Stimulated activated naive CD8-positive, alpha-beta T cell treated with anti-CD3 and anti-CD28 coated beads, Interleukin-15, Interleukin-2, amounts not matched to agents 100 ng/mL and 50 ng/mL, for 24 hours (primary cell): ENCODE data around the gene KRTAP9-9.
"Not testable (repeated sequence)": the region's sequence is repeated elsewhere in the genome, so short reads cannot be mapped to it uniquely, and the experiment has no call there.

Source experiments
- H3K27ac Mint-ChIP-seq: one replicate; pipeline ENCODE4 v1.8.0; 2021; ENCODE audit warnings: mild to moderate bottlenecking, mixed read lengths
- H3K27me3 Mint-ChIP-seq: one replicate; pipeline ENCODE4 v1.8.0; 2021; ENCODE audit warnings: mixed read lengths
- H3K36me3 Mint-ChIP-seq: one replicate; pipeline ENCODE4 v1.8.0; 2021; ENCODE audit warnings: low read depth, mixed read lengths
- H3K4me1 Mint-ChIP-seq: one replicate; pipeline ENCODE4 v1.8.0; 2021; ENCODE audit warnings: low read depth, mixed read lengths
- H3K4me3 Mint-ChIP-seq: one replicate; pipeline ENCODE4 v1.8.0; 2021; ENCODE audit warnings: mild to moderate bottlenecking, mixed read lengths
- H3K9me3 Mint-ChIP-seq: one replicate; pipeline ENCODE4 v1.8.0; 2021; ENCODE audit warnings: mixed read lengths

KRTAP9-9 gene

DNA sequence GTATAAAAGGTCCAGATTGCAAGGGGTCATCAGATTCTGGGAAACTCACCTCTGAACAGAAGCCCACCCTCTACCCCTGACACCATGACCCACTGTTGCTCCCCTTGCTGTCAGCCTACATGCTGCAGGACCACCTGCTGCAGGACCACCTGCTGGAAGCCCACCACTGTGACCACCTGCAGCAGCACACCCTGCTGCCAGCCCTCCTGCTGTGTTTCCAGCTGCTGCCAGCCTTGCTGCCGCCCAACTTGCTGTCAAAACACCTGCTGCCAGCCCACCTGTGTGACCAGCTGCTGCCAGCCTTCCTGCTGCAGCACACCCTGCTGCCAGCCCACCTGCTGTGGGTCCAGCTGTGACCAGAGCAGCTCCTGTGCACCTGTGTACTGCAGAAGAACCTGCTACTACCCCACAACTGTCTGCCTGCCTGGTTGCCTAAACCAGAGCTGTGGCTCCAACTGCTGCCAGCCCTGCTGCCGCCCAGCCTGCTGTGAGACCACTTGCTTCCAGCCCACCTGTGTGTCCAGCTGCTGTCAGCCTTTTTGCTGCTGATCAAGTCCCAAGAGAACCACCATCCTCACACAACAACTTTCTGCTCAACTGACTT is 5.4 kb upstream of the KRTAP9-9 start, which contains the start of gene KRTAP9-4:
TSS of gene KRTAP9-4 (plus strand) at position 51 of the 604 bp plus-strand sequence. CDS start at position 85, 34 bp downstream.
- not testable (repeated sequence) for H3K4me3 Mint-ChIP-seq, H3K4me1 Mint-ChIP-seq, H3K9me3 Mint-ChIP-seq, H3K27ac Mint-ChIP-seq, H3K27me3 Mint-ChIP-seq, H3K36me3 Mint-ChIP-seq

- Mint-ChIP-seq H3K4me1 (no peaks in the 10 kb centered on the region), H3K27me3 (peaks cover 5% of the 10 kb centered on the region), H3K36me3 (no peaks in the 10 kb centered on the region), H3K27ac (no peak overlapping the region), H3K4me3 (no peak overlapping the region), H3K9me3 (no peaks in the 10 kb centered on the region)
These were observed 3.9 kb upstream of the KRTAP9-9 start for GRCh38 chr17:41251261-41251660.

DNA sequence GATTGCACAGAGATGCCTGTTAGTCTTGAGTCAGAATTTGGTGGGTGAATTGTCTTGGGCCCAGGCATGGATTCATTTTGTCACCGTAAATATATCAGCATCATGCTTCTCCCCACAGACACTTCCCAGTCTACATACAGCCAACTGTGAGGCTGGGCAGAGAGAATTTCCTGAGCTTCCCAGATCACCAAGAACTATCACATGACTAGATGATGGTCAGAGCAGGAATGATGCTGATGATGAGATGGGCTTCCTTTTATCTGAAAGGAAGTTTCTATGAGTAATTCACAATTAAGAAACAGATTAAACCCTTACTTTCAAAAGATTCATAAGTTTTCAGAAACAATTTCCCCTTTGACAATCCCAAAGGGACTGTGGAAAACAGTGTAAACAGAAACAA is 323 bp upstream of the KRTAP9-9 start:
- Mint-ChIP-seq H3K36me3 (no peaks in the 10 kb centered on the region), H3K27ac (no peak overlapping the region), H3K9me3 (no peaks in the 10 kb centered on the region), H3K4me1 (no peaks in the 10 kb centered on the region), H3K4me3 (no peak overlapping the region), H3K27me3 (peaks cover 9% of the 10 kb centered on the region)

- Mint-ChIP-seq H3K27ac (no peak overlapping the region), H3K4me1 (peaks cover 13% of the 10 kb centered on the region), H3K4me3 (no peak overlapping the region), H3K36me3 (no peaks in the 10 kb centered on the region), H3K27me3 (peaks cover 4% of the 10 kb centered on the region), H3K9me3 (no peaks in the 10 kb centered on the region)
These were observed 1.1 kb downstream of the KRTAP9-9 start for GRCh38 chr17:41256291-41256685.

DNA sequence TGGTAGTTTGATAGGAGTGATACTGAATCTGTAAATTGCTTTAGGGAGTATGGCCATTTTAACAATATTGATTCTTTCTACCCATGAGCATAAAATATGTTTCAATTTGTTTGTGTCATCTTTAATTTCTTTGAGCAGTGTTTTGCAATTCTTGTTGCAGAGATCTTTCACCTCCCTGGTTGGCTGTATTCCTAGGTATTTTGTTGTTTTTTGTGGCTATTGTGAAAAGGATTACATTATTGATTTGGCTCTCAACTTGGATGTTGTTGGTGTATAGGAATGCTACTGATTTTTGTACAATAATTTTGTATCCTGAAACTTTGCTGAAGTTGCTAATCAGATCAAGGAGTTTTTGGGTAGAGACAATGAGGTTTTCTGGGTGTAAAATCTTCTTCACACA is 3.2 kb downstream of the KRTAP9-9 start:
- Mint-ChIP-seq H3K27ac (no peak overlapping the region), H3K4me1 (peaks cover 15% of the 10 kb centered on the region), H3K9me3 (no peaks in the 10 kb centered on the region), H3K36me3 (no peaks in the 10 kb centered on the region), H3K27me3 (peaks cover 5% of the 10 kb centered on the region), H3K4me3 (no peak overlapping the region)

- H3K36me3 Mint-ChIP-seq = no peaks in the 10 kb centered on the region
- H3K27me3 Mint-ChIP-seq = peaks cover 4% of the 10 kb centered on the region
- H3K9me3 Mint-ChIP-seq = no peaks in the 10 kb centered on the region
- no peak overlapping the region for H3K4me3 Mint-ChIP-seq
- H3K4me1 Mint-ChIP-seq = peaks cover 15% of the 10 kb centered on the region
- H3K27ac Mint-ChIP-seq = no peak overlapping the region
These were observed 8.0 kb downstream of the KRTAP9-9 start for GRCh38 chr17:41263212-41263611.

DNA sequence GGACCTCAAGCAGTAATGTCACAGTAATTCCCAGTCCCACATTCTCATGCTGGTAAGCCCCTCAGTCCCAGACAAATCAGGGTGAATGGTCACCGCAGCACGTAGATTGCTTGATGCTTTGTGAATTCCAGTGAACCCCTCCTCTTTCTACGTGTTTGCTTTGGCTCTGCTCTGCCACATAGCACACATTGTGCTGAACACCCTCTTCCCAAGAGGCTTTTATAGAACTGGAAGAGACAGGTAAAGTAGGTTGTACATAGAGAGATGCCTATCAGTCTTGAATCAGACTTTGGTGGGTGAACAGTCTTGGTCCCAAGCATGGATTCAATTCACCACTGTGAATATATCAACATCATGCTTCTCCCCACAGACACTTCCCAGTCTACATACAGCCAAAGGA is 9.4 kb downstream of the KRTAP9-9 start:
- Mint-ChIP-seq H3K27me3 (peaks cover 4% of the 10 kb centered on the region), H3K27ac (no peak overlapping the region), H3K9me3 (no peaks in the 10 kb centered on the region), H3K4me1 (peaks cover 15% of the 10 kb centered on the region), H3K36me3 (no peaks in the 10 kb centered on the region), H3K4me3 (no peak overlapping the region)

DNA sequence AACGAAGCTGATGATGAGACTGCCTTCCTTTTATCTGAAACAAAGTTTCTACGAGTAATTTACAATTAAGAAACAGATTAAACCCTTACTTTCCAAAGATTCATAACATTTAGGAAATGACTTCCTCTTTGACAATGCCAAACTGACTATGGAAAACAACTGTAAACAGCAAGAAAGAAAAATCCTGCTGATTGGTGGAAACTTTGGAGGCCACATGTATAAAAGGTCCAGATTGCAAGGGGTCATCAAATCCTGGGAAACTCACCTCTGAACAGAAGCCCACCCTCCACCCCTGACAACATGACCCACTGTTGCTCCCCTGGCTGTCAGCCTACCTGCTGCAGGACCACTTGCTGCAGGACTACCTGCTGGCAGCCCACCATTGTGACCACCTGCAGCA is 9.9 kb downstream of the KRTAP9-9 start, which contains the start of gene KRTAP9-6:
TSS of gene KRTAP9-6 (plus strand) at position 301 of the 400 bp plus-strand sequence. CDS start at position 301, 0 bp downstream.
- Mint-ChIP-seq H3K4me3 (no peak within 1 kb of the TSS), H3K27me3 (peaks cover 4% of the 10 kb centered on the region), H3K9me3 (no peaks in the 10 kb centered on the region), H3K36me3 (no peaks in the 10 kb centered on the region), H3K27ac (no peak within 1 kb of the TSS), H3K4me1 (peaks cover 14% of the 10 kb centered on the region)

DNA sequence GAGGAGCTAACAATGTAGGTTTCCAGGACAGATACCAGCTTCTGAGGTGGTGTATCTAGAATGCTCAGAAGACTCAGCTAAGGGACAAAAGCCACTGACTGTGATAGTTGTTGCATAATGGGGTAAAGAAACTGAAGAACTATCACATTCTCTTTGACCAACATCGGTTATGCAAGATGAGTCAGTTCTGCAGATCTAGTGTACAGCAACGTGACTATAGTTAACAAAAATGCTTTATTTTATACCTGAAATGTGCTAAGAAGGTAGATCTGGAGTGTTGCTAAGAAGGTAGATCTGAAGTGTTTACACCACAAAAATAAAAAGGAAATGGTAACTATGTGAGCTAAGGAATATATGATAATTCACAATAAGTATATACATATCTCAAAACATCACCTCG is 12.5 kb downstream of the KRTAP9-9 start:
- Mint-ChIP-seq H3K27me3 (peaks cover 4% of the 10 kb centered on the region), H3K4me1 (no peaks in the 10 kb centered on the region), H3K36me3 (no peaks in the 10 kb centered on the region), H3K27ac (no peak overlapping the region), H3K4me3 (no peak overlapping the region), H3K9me3 (no peaks in the 10 kb centered on the region)

DNA sequence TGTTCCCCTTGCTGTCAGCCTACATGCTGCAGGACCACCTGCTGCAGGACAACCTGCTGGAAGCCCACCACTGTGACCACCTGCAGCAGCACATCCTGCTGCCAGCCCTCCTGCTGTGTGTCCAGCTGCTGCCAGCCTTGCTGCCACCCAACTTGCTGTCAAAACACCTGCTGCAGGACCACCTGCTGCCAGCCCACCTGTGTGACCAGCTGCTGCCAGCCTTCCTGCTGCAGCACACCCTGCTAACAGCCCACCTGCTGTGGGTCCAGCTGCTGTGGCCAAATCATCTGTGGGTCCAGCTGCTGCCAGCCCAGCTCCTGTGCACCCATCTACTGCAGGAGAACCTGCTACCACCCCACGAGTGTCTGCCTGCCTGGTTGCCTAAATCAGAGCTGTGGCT is 16.1 kb downstream of the KRTAP9-9 start:
- not testable (repeated sequence) for H3K36me3 Mint-ChIP-seq, H3K27me3 Mint-ChIP-seq, H3K27ac Mint-ChIP-seq, H3K4me1 Mint-ChIP-seq, H3K4me3 Mint-ChIP-seq, H3K9me3 Mint-ChIP-seq

GRCh38 chr17:41271858-41272257 is 16.7 kb downstream of the KRTAP9-9 start:
- Mint-ChIP-seq H3K36me3 (no peaks in the 10 kb centered on the region), H3K27me3 (peaks cover 7% of the 10 kb centered on the region), H3K9me3 (no peaks in the 10 kb centered on the region), H3K4me1 (no peaks in the 10 kb centered on the region), H3K4me3 (no peak overlapping the region), H3K27ac (no peak overlapping the region)

- H3K27ac Mint-ChIP-seq, H3K27me3 Mint-ChIP-seq, H3K4me1 Mint-ChIP-seq, H3K4me3 Mint-ChIP-seq, H3K36me3 Mint-ChIP-seq, H3K9me3 Mint-ChIP-seq: not testable (repeated sequence)
These were observed 20.5 kb downstream of the KRTAP9-9 start, which contains the start of gene KRTAP9-7 for GRCh38 chr17:41275648-41276190. TSS of gene KRTAP9-7 (plus strand) at chr17:41275698. CDS start at chr17:41275698, 0 bp downstream.

GRCh38 chr17:41278176-41278955 is 23.2 kb downstream of the KRTAP9-9 start:
- no peaks in the 10 kb centered on the region for H3K4me1 Mint-ChIP-seq

DNA sequence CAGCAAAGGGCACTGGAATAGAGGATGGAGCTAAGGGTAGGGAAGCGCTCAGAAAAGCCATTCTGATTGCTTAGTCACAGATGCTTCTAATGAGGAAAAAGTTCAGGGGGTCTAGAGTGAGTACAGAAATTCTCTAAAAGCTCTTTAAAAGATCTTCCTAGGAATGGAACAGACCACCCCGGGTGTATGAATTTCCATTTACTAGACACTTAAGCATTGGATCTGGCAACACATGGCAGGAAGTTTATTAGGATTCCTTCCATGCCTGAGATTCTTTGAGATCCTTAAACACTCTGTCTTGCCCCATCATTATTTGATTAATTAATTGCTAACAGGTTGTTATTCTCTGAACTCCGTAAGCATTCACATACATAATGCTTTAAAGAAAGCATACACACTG is 28.9 kb downstream of the KRTAP9-9 start:
- no peak overlapping the region for H3K4me3 Mint-ChIP-seq
- no peaks in the 10 kb centered on the region for H3K36me3 Mint-ChIP-seq
- no peaks in the 10 kb centered on the region for H3K9me3 Mint-ChIP-seq
- H3K4me1 Mint-ChIP-seq = peaks cover 9% of the 10 kb centered on the region
- H3K27ac Mint-ChIP-seq = no peak overlapping the region
- no peaks in the 10 kb centered on the region for H3K27me3 Mint-ChIP-seq

More at GRCh38 chr17:41278176-41278955, 23.2 kb downstream of the KRTAP9-9 start:
- H3K27ac Mint-ChIP-seq = no peak overlapping the region
- H3K36me3 Mint-ChIP-seq = no peaks in the 10 kb centered on the region
- peaks cover 10% of the 10 kb centered on the region for H3K27me3 Mint-ChIP-seq
- H3K4me3 Mint-ChIP-seq = no peak overlapping the region
- H3K9me3 Mint-ChIP-seq = no peaks in the 10 kb centered on the region

DNA sequence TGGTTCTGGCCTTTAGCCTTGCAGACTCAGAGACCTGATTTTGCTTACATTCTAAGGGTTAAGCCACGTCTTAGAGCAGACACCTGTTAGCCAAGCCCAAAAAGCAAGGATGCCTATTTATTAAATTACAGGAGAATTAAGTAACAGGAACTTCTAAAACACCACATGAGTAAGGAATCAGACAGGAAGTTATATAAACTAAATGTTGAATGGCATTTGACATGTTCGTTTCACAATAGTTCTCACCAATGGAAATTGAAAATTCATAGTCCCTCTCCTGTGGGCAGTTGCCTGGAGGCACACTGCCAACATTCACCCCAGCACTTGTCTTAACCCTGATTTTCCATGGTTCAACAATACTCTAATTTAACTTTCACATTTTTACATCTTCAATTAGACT is 29.4 kb downstream of the KRTAP9-9 start:
- H3K36me3 Mint-ChIP-seq = no peaks in the 10 kb centered on the region
- H3K4me3 Mint-ChIP-seq = no peak overlapping the region
- H3K27ac Mint-ChIP-seq = no peak overlapping the region
- H3K9me3 Mint-ChIP-seq = no peaks in the 10 kb centered on the region
- peaks cover 9% of the 10 kb centered on the region for H3K4me1 Mint-ChIP-seq
- H3K27me3 Mint-ChIP-seq = no peaks in the 10 kb centered on the region
